MM.1S (cell line): ENCODE results near the gene SYNE4.

ENCODE experiments used
- DNase-seq: peaks from one replicate; pipeline ENCODE4 v3.0.0-alpha.2; 2015
- H2AFZ ChIP-seq: fragments of 300-600 bp; sonication (generic); 2 replicates; pipeline ENCODE4 v1.6.0; 2016; ENCODE audit warnings: antibody characterized with exemption, low read length
- H3F3A ChIP-seq: fragments of 300-600 bp; sonication (generic); 2 replicates; pipeline ENCODE4 v1.6.1; 2016; ENCODE audit warnings: mild to moderate bottlenecking, antibody characterized with exemption, low read length, moderate library complexity, mixed read lengths; ENCODE audit not compliant: insufficient read depth
- H3K27ac ChIP-seq: fragments of 300-600 bp; sonication (generic); 2 replicates; pipeline ENCODE4 v1.5.1; 2016; ENCODE audit warnings: mild to moderate bottlenecking, low read length
- H3K27me3 ChIP-seq: fragments of 300-600 bp; sonication (generic); replicated peaks from 2 replicates; pipeline ENCODE4 v1.6.0; 2016; ENCODE audit warnings: low read length; ENCODE audit not compliant: insufficient read depth
- H3K36me3 ChIP-seq: fragments of 300-600 bp; sonication (generic); replicated peaks from 2 replicates; pipeline ENCODE4 v1.6.1; 2016; ENCODE audit warnings: mild to moderate bottlenecking, low read length, mixed read lengths; ENCODE audit not compliant: insufficient read depth
- H3K4me1 ChIP-seq: fragments of 300-600 bp; sonication (generic); 2 replicates; pipeline ENCODE4 v1.6.1; 2016; ENCODE audit warnings: low read length, mixed read lengths
- H3K4me2 ChIP-seq: fragments of 300-600 bp; sonication (generic); 2 replicates; pipeline ENCODE4 v1.6.0; 2016; ENCODE audit warnings: low read depth, low read length
- H3K4me3 ChIP-seq: fragments of 300-600 bp; sonication (generic); 2 replicates; pipeline ENCODE4 v1.5.1; 2016; ENCODE audit warnings: low read length, mixed read lengths
- H3K79me2 ChIP-seq: fragments of 300-600 bp; sonication (generic); 2 replicates; pipeline ENCODE4 v1.6.1; 2016; ENCODE audit warnings: mixed run types, low read length, mixed read lengths
- H3K9ac ChIP-seq: fragments of 300-600 bp; sonication (generic); 2 replicates; pipeline ENCODE4 v1.6.1; 2016; ENCODE audit warnings: low read length, mixed read lengths
- H3K9me2 ChIP-seq: fragments of 300-600 bp; sonication (generic); replicated peaks from 2 replicates; pipeline ENCODE4 v1.6.1; 2016; ENCODE audit warnings: mild to moderate bottlenecking, low read length, mixed read lengths; ENCODE audit not compliant: insufficient read depth
- H3K9me3 ChIP-seq: fragments of 300-600 bp; sonication (generic); replicated peaks from 2 replicates; pipeline ENCODE4 v1.6.1; 2016; ENCODE audit warnings: mild to moderate bottlenecking, low read length, mixed read lengths; ENCODE audit not compliant: insufficient read depth
- H4K20me1 ChIP-seq: fragments of 300-600 bp; sonication (generic); 2 replicates; pipeline ENCODE4 v1.6.1; 2016; ENCODE audit warnings: mild to moderate bottlenecking, low read length, moderate library complexity, mixed read lengths; ENCODE audit not compliant: insufficient read depth
- CTCF ChIP-seq: fragments of 300-600 bp; sonication (generic); IDR thresholded peaks from 2 replicates; pipeline ENCODE4 v1.5.1; 2016; ENCODE audit warnings: antibody characterized with exemption, low read length, mixed read lengths
- EZH2 ChIP-seq: fragments of 300-600 bp; sonication (generic); optimal IDR thresholded peaks from 2 replicates; pipeline ENCODE3; 2017; ENCODE audit warnings: low read depth, mild to moderate bottlenecking, antibody characterized with exemption, low read length, mixed read lengths
- EZH2phosphoT487 ChIP-seq: fragments of 300-600 bp; sonication (generic); IDR thresholded peaks from 2 replicates; pipeline ENCODE4 v1.6.1; 2018; ENCODE audit warnings: antibody characterized with exemption, low read length

Gene SYNE4

GRCh38 chr19:36006955-36007354 is 1.7 kb downstream of the SYNE4 start:
- no peaks in the 10 kb centered on the region for H3K4me1 ChIP-seq
- H3K36me3 ChIP-seq = no peaks in the 10 kb centered on the region
- no peaks in the 10 kb centered on the region for H3K9me3 ChIP-seq
- no peaks in the 10 kb centered on the region for H3K9me2 ChIP-seq
- H4K20me1 ChIP-seq = no peaks in the 10 kb centered on the region
- no peak for DNase-seq
- TF ChIP-seq EZH2 (no peak), CTCF (no peak), EZH2phosphoT487 (no peak)
- no peaks in the 10 kb centered on the region for H3K79me2 ChIP-seq
- no peaks in the 10 kb centered on the region for H3K27me3 ChIP-seq
- H3K4me3 ChIP-seq = no peak overlapping the region
- H3K9ac ChIP-seq = no peak overlapping the region
- no peak overlapping the region for H3K4me2 ChIP-seq
- H2AFZ ChIP-seq = no peak overlapping the region
- no peaks in the 10 kb centered on the region for H3F3A ChIP-seq
- H3K27ac ChIP-seq = no peak overlapping the region

- H3K27ac ChIP-seq = no peak overlapping the region
- no peak for TF ChIP-seq EZH2phosphoT487
- TF ChIP-seq CTCF = no peak
- TF ChIP-seq EZH2 = no peak
- no peak for DNase-seq
- no peaks in the 10 kb centered on the region for H3F3A ChIP-seq
- no peak overlapping the region for H3K4me2 ChIP-seq
- H3K9me2 ChIP-seq = no peaks in the 10 kb centered on the region
- H3K27me3 ChIP-seq = no peaks in the 10 kb centered on the region
- no peak overlapping the region for H3K9ac ChIP-seq
- H3K9me3 ChIP-seq = no peaks in the 10 kb centered on the region
- H4K20me1 ChIP-seq = no peaks in the 10 kb centered on the region
- H3K4me1 ChIP-seq = no peaks in the 10 kb centered on the region
- H3K4me3 ChIP-seq = no peak overlapping the region
- H3K36me3 ChIP-seq = no peaks in the 10 kb centered on the region
- no peak overlapping the region for H2AFZ ChIP-seq
- H3K79me2 ChIP-seq = peaks cover 10% of the 10 kb centered on the region; the same call in 1 of the 2 replicates
Observed at GRCh38 chr19:36003284-36003683, 5.3 kb downstream of the SYNE4 start.

- no peaks in the 10 kb centered on the region for H3K9me3 ChIP-seq
- no peak overlapping the region for H2AFZ ChIP-seq
- H3K9me2 ChIP-seq = no peaks in the 10 kb centered on the region
- no peak overlapping the region for H3K27ac ChIP-seq
- TF ChIP-seq EZH2 (no peak), CTCF (no peak), EZH2phosphoT487 (no peak)
- no peak overlapping the region for H3K4me2 ChIP-seq
- H3K36me3 ChIP-seq = no peaks in the 10 kb centered on the region
- H3K27me3 ChIP-seq = no peaks in the 10 kb centered on the region
- no peak overlapping the region for H3K9ac ChIP-seq
- peaks cover 2% of the 10 kb centered on the region; the same call in 1 of the 2 replicates for H3K4me1 ChIP-seq
- H4K20me1 ChIP-seq = no peaks in the 10 kb centered on the region
- DNase-seq = no peak
- H3K79me2 ChIP-seq = peaks cover 21% of the 10 kb centered on the region
- no peaks in the 10 kb centered on the region for H3F3A ChIP-seq
- H3K4me3 ChIP-seq = no peak overlapping the region
Observed at GRCh38 chr19:36001605-36002004, 7.0 kb downstream of the SYNE4 start.
